Gastroesophageal sphincter (tissue), 4 donors: ENCODE data around the gene ZCCHC3. TPM values are rescaled to one million over a fixed set of nuclear protein-coding genes. Genes with fewer than 3 reads are reported as not detected.

ENCODE experiments used
- ATAC-seq: fragments of 150-250 bp; one replicate; pipeline ENCODE4 v1.9.1; 2016; ENCODE audit warnings: mild to moderate bottlenecking, moderate library complexity
- H3K27ac ChIP-seq, 4 donors: fragments of 200-600 bp; sonication (generic) in 3 of 4; 1 replicate in 3 of 4; 2 replicates in 1 of 4; pipeline ENCODE4 v1.5.1; 2016 to 2019
- H3K27me3 ChIP-seq: fragments of 200-600 bp; sonication (generic); one replicate; pipeline ENCODE4 v1.5.1; 2019
- H3K36me3 ChIP-seq, 2 donors: fragments of 200-600 bp; sonication (generic); one replicate each; pipeline ENCODE4 v1.5.1; 2019; ENCODE audit warnings: control low read depth in 1 of 2
- H3K4me1 ChIP-seq, 3 donors: fragments of 200-600 bp; sonication (generic); 1 replicate in 2 of 3; 2 replicates in 1 of 3; pipeline ENCODE4 v1.5.1; 2016 to 2019; ENCODE audit warnings: control low read depth in 2 of 3
- H3K4me3 ChIP-seq, 2 donors: fragments of 200-600 bp; sonication (generic); one replicate each; pipeline ENCODE4 v1.5.1; 2019; ENCODE audit warnings: mild to moderate bottlenecking in 1 of 2, moderate library complexity in 1 of 2
- H3K9me3 ChIP-seq, 3 donors: fragments of 200-600 bp; sonication (generic); one replicate each; pipeline ENCODE4 v1.5.1; 2017 to 2019; ENCODE audit warnings: control low read depth in 2 of 3
- EP300 ChIP-seq: sonication (generic); formaldehyde crosslinking; IDR thresholded peaks from one replicate; pipeline ENCODE4 v1.6.1; 2017; ENCODE audit warnings: antibody characterized with exemption, mild to moderate bottlenecking
- POLR2A ChIP-seq, 2 donors: fragments of 450-650 bp; IDR thresholded peaks; one replicate each; pipeline ENCODE4 v1.6.1; 2017; ENCODE audit warnings: antibody characterized with exemption in 2 of 2, mild to moderate bottlenecking in 2 of 2, moderate library complexity in 1 of 2
- POLR2AphosphoS5 ChIP-seq: sonication (generic); formaldehyde crosslinking; IDR thresholded peaks from one replicate; pipeline ENCODE4 v1.6.1; 2017; ENCODE audit warnings: antibody characterized with exemption
- WGBS, 2 donors: methylation state at CpG; one replicate each; pipeline ENCODE4 v1.1.5; 2018; ENCODE audit warnings: low coverage in 1 of 2; 5-methylcytosine and 5-hydroxymethylcytosine counted together
- total RNA-seq, 4 donors: library from RNA; depleted of rRNA; stranded (reverse); fragments of >200 nt; gene quantifications; one replicate each; pipeline ENCODE4 v1.1.0, GENCODE V29; 2016
- TF ChIP-seq, protein P1 (sequence below), 4 experiments: fragments of 200-600 bp in 2 of 4; fragments of 450-650 bp in 2 of 4; sonication (generic) in 1 of 4; IDR thresholded peaks; one replicate each; pipeline ENCODE4 v1.5.1; 2017 to 2019; ENCODE audit warnings: antibody characterized with exemption in 4 of 4, mild to moderate bottlenecking in 2 of 4, moderate library complexity in 2 of 4

The ZCCHC3 gene
- total RNA-seq, 4 donors from 2014 or later: 17.4 to 24.0 (median 21.4) TPM

DNA sequence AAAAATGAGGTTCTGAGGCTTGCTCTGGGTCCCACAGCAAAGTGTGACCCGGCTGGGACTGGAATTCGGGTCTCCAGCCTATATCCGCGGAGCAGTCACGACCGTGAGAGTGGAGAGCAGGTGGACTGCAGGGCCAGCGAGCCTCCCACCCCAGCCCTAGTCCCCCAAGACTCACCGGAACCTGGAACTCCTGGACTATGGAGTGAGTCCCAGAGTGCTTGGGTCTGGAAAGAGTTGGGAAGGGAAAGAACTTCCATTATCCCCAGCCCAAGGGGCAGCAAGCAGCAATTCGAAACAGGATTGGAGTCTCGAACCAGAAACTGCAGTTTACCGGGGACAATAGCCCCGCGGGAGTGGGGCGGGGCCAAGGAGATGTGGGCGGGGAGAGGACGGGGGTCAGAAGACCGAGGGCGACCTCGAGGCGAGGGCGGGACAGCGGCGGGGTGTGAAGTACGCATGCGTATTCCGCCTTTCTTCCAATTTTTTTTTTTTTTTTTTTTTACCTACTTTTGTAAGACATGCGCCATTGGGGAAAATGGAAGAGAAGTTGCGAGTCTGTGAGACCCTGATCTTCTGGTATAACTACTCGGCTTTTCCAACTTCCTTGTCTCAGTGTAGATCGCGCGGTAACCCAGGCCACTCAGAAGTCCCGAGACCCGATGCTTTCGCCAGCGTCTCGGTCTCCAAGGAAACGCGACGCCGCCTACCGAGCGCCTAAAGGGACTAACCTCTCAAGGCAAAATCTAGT, 7.1 kb upstream of the ZCCHC3 start, which contains the start of gene C20orf96:
TSS of gene C20orf96 (minus strand) at position 667 of the 748 bp plus-strand sequence. CDS start at position 527, 140 bp downstream.
- Histone ChIP-seq H3K36me3 (no peaks in the 10 kb centered on the region), H3K9me3 (no peaks in the 10 kb centered on the region), H3K4me1 (peaks cover 0 to 24% (median 3%) of the 10 kb centered on the region in 3 donors), H3K27me3 (no peaks in the 10 kb centered on the region), H3K4me3 (peak within 1 kb of the TSS; percentile 40 to 68), H3K27ac (peak within 1 kb of the TSS; percentile 19 to 87 (median 85))
- ATAC-seq: peak; percentile 98
- 0% methylated on average over 17 to 30 of the region's 43 CpGs for WGBS, 2 donors
- TF ChIP-seq, protein P1, sequence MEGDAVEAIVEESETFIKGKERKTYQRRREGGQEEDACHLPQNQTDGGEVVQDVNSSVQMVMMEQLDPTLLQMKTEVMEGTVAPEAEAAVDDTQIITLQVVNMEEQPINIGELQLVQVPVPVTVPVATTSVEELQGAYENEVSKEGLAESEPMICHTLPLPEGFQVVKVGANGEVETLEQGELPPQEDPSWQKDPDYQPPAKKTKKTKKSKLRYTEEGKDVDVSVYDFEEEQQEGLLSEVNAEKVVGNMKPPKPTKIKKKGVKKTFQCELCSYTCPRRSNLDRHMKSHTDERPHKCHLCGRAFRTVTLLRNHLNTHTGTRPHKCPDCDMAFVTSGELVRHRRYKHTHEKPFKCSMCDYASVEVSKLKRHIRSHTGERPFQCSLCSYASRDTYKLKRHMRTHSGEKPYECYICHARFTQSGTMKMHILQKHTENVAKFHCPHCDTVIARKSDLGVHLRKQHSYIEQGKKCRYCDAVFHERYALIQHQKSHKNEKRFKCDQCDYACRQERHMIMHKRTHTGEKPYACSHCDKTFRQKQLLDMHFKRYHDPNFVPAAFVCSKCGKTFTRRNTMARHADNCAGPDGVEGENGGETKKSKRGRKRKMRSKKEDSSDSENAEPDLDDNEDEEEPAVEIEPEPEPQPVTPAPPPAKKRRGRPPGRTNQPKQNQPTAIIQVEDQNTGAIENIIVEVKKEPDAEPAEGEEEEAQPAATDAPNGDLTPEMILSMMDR (IDR thresholded peaks at IDR 0.05): peak in 3 of 4 experiments; percentile 43 to 66 (median 59)
- no peak for TF ChIP-seq POLR2AphosphoS5

DNA sequence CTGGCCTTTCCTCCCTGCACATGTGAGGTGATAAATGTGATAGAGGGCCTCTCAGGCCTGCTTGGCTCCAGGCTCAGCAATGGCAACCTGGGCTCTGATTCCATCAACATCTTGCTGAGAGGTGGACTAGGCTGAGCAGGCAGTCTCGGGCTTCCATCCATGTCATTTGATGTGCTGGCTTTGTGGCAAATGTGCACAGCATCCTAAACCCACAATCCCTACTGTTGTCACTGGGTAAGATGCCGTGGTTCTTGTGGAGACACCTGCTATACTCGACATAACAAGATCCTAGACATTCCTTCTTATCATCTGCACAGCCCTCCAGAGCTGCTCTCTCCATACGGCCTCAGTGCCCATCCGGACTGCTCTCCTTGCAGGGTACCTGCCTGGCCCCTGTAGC, 2.8 kb upstream of the ZCCHC3 start:
- 76 to 100% methylated on average over 1 to 3 of the region's 5 CpGs for WGBS, 2 donors
- Histone ChIP-seq H3K27me3 (no peaks in the 10 kb centered on the region), H3K9me3 (no peaks in the 10 kb centered on the region), H3K36me3 (no peaks in the 10 kb centered on the region), H3K27ac (no peak overlapping the region), H3K4me3 (no peak overlapping the region), H3K4me1 (peaks cover 3 to 38% (median 11%) of the 10 kb centered on the region in 3 donors)
- ATAC-seq: no peak
- TF ChIP-seq POLR2AphosphoS5 (no peak), EP300 (no peak), POLR2A (IDR thresholded peaks at IDR 0.05) (no peak)
- TF ChIP-seq, protein P1 (IDR thresholded peaks at IDR 0.05): no peak

DNA sequence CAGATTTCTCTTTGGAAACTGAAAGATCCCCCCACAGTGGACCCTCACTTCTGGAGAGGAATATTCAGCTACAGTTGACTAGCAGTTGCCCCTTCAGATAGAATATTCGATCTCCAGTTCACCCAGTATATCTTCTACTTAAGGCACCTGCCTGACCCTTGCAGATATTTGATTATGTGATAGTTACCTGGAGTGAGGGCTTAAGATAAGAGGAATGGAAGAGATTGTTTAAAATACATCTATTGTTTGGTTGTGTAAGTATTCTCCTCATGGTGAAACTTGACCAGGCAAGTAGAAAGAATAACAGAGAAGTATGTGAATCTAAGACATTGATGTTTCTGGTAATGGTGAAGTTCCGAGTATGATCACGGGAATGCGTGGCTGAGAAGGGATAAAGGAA, 1.6 kb upstream of the ZCCHC3 start:
- WGBS, 2 donors: 83 to 88% methylated on average over 4 of the region's 4 CpGs
- H3K4me1 ChIP-seq: peaks cover 3 to 43% (median 22%) of the 10 kb centered on the region in 3 donors

DNA sequence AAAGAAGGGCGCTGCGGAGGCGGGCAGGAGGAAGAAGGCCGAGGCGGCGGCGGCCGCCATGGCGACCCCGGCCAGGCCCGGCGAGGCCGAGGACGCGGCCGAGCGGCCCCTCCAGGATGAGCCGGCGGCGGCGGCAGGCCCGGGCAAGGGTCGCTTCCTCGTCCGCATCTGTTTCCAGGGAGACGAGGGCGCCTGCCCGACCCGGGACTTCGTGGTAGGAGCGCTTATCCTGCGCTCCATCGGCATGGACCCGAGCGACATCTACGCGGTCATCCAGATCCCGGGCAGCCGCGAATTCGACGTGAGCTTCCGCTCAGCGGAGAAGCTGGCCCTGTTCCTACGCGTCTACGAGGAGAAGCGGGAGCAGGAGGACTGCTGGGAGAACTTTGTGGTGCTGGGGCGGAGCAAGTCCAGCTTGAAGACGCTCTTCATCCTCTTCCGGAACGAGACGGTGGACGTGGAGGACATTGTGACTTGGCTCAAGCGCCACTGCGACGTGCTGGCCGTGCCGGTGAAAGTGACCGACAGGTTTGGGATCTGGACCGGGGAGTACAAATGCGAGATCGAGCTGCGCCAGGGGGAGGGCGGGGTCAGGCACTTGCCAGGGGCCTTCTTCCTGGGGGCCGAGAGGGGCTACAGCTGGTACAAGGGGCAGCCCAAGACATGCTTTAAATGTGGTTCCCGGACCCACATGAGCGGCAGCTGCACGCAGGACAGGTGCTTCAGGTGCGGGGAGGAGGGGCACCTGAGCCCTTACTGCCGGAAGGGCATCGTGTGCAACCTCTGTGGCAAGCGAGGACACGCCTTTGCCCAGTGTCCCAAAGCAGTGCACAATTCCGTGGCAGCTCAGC, 780 bp downstream of the ZCCHC3 start:
- Histone ChIP-seq H3K4me1 (peaks cover 0 to 52% (median 30%) of the 10 kb centered on the region in 3 donors), H3K9me3 (no peaks in the 10 kb centered on the region), H3K36me3 (no peaks in the 10 kb centered on the region), H3K4me3 (peak overlapping the region; percentile 75 to 99), H3K27me3 (no peaks in the 10 kb centered on the region), H3K27ac (peak overlapping the region; percentile 86 to 100 (median 97))
- WGBS, 2 donors: 0% methylated on average over 6 of the region's 75 CpGs; no CpG with 5 or more reads in 1 of the 2 donors
- TF ChIP-seq, protein P1 (IDR thresholded peaks at IDR 0.05): no peak
- peak; percentile 31 to 34 for TF ChIP-seq POLR2A (IDR thresholded peaks at IDR 0.05)
- TF ChIP-seq POLR2AphosphoS5: peak; percentile 41
- peak; percentile 23 for ATAC-seq

More for the DNA sequence above, 1.6 kb upstream of the ZCCHC3 start:
- ATAC-seq: no peak
- no peak overlapping the region for H3K27ac ChIP-seq
- no peaks in the 10 kb centered on the region for H3K36me3 ChIP-seq
- no peak for TF ChIP-seq EP300
- no peak for TF ChIP-seq POLR2A (IDR thresholded peaks at IDR 0.05)
- TF ChIP-seq, protein P1 (IDR thresholded peaks at IDR 0.05): no peak
- no peak for TF ChIP-seq POLR2AphosphoS5
- H3K4me3 ChIP-seq: no peak overlapping the region
- no peaks in the 10 kb centered on the region for H3K27me3 ChIP-seq
- H3K9me3 ChIP-seq: no peaks in the 10 kb centered on the region
